ENCODE measurements around the gene LANCL1.
A peak's percentile ranks its signal among the peaks of the same experiment; 100 is the strongest.

The LANCL1 gene

DNA sequence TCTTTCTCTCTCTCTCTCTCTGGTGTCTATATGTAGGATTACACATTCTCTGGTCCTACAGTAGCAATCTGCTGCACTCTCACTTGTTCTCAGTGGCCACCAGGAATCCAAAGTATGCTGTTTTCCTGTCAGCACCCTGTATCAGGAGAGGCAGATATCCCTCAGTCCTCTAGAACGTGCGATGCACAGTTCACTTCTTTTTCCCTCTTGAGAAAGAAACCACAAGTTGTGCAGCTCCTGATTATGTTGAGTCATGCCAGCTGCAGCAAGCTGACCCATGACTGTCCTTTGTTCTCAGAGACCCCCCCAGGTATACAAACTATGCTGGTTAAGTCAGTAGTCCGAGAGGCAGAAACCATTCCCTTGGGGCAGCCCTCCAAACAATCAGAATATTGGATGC is 54.6 kb downstream of the LANCL1 start:
- TF ChIP-seq, protein P1, sequence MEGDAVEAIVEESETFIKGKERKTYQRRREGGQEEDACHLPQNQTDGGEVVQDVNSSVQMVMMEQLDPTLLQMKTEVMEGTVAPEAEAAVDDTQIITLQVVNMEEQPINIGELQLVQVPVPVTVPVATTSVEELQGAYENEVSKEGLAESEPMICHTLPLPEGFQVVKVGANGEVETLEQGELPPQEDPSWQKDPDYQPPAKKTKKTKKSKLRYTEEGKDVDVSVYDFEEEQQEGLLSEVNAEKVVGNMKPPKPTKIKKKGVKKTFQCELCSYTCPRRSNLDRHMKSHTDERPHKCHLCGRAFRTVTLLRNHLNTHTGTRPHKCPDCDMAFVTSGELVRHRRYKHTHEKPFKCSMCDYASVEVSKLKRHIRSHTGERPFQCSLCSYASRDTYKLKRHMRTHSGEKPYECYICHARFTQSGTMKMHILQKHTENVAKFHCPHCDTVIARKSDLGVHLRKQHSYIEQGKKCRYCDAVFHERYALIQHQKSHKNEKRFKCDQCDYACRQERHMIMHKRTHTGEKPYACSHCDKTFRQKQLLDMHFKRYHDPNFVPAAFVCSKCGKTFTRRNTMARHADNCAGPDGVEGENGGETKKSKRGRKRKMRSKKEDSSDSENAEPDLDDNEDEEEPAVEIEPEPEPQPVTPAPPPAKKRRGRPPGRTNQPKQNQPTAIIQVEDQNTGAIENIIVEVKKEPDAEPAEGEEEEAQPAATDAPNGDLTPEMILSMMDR (IDR thresholded peaks at IDR 0.05; ENCODE audit: control insufficient read depth, insufficient read depth, low read depth, low read length, missing control alignments): no peak
- peak; percentile 7 for DNase-seq (ENCODE audit: low read depth)
- no peak overlapping the region for H3K4me3 ChIP-seq (ENCODE audit: control insufficient read depth, low read depth, low read length)

DNA sequence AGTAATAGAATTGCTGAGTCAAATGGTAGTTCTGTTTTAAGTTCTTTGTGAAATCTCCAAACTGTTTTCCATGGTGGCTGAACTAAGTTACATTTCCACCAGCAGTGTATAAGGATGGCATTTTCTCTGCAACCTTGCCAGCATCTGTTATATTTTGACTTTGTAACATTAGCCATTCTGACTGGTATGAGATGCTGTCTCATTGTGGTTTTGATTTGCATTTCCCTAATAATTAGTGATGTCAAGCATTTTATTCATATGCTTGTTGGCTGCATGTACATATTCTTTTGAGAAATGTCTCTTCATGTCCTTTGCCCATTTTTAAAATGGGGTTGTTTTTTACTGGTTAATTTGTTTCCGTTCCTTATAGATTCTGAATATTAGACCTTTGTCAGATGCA is 63.9 kb downstream of the LANCL1 start:
- TF ChIP-seq, protein P1 (IDR thresholded peaks at IDR 0.05; ENCODE audit: control insufficient read depth, insufficient read depth, low read depth, low read length, missing control alignments): no peak

DNA sequence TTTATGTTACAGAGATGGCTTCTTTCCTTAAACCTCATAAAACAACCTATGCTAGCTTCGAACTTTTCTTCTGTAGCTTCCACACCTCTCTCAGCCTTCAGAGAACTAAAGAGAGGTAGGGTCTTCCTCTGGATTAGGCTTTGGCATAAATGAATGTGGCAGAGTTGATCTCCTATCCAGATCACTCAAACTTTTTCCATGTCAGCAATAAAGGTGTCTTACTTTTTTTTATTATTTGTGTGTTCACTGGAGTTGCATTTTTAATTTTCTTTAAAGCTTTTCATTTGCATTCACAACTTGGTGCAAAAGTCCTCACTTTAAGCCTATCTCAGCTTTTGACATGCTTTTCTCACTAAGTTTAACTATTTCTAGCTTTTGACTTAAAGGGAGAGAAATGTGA is 66.0 kb downstream of the LANCL1 start:
- TF ChIP-seq, protein P1 (IDR thresholded peaks at IDR 0.05; ENCODE audit: control insufficient read depth, insufficient read depth, low read depth, low read length, missing control alignments): no peak
- no peak overlapping the region for H3K4me3 ChIP-seq (ENCODE audit: control insufficient read depth, low read depth, low read length)

More for the DNA sequence above, 63.9 kb downstream of the LANCL1 start:
- no peak for DNase-seq (ENCODE audit: low read depth)
- no peak overlapping the region for H3K4me3 ChIP-seq (ENCODE audit: control insufficient read depth, low read depth, low read length)

DNA sequence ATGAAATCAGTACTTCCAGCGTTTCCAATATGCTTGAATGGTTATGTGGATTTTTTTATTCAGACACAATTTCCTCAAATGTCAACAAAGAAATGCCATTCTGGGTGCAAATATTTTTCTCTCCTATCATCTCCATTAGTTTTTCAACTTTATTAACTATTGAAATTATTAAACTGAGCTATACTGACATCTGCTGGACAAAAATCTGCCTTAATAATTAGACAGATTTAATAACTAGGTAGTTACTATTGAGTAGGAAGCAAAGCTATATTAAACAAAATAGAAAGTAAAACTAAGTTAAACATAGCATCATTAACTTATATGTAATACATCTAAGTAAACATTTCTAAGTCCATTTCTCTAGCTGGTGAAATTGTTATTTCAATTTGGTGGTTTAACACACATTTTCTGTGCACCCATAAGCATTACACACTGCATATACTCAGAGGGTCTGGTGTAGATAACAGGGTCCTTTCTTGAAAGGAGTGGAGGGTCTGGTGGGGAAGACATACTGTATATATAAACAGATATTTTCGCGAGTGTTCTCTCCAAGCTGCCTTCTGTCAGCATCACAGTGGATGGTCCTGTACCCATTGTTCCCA is 77.0 kb downstream of the LANCL1 start:
- no peak overlapping the region for H3K4me3 ChIP-seq (ENCODE audit: control insufficient read depth, low read depth, low read length)
- DNase-seq (ENCODE audit: low read depth): no peak
- TF ChIP-seq, protein P1 (IDR thresholded peaks at IDR 0.05; ENCODE audit: control insufficient read depth, insufficient read depth, low read depth, low read length, missing control alignments): no peak

More for the DNA sequence above, 66.0 kb downstream of the LANCL1 start:
- no peak for DNase-seq (ENCODE audit: low read depth)

DNA sequence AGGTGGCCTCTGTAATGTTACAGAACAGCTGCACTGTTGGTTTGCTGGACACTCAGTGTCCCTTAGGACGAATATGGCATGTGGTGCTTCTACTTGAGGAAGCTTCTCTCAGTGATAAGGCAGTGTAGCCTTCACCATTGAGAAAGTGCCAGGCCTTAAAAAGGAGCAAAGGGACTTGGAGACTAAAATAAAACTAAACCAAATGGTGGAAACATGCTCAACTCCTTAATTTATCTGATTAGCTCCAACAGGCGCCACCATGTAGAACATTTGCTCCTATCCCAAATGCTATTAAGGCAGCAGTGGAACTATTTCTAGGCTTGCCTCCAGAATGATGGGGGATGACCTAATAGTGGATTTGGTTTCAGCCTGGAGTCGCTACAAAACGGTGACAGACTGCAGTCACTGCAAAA is 84.1 kb downstream of the LANCL1 start:
- TF ChIP-seq, protein P1 (IDR thresholded peaks at IDR 0.05; ENCODE audit: control insufficient read depth, insufficient read depth, low read depth, low read length, missing control alignments): no peak
- H3K4me3 ChIP-seq (ENCODE audit: control insufficient read depth, low read depth, low read length): no peak overlapping the region
- no peak for DNase-seq (ENCODE audit: low read depth)

DNA sequence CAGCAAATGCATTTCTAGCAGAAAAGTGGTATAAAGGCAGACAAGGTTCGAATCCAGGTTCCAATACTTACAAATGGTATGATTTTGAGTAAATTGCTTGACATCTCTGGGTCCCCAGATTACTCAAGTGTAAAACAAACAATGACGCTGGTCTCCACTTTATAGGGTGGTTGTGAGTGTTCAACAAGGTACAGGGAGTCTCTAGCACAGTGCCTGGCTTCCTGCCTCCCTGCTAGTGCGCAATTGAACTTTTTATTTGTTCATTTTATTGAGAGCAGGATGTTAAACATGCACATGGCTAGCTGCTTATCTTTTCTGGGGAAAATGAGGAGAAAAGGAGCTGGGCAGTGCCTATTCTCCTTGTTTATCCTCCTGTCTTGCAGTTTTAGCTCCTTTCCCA is 86.7 kb downstream of the LANCL1 start:
- H3K4me3 ChIP-seq (ENCODE audit: control insufficient read depth, low read depth, low read length): no peak overlapping the region
- TF ChIP-seq, protein P1 (IDR thresholded peaks at IDR 0.05; ENCODE audit: control insufficient read depth, insufficient read depth, low read depth, low read length, missing control alignments): no peak
- DNase-seq (ENCODE audit: low read depth): no peak
